Stomach (tissue), 4 donors: Measurements from ENCODE around the gene BMP7.

Source experiments
- CTCF ChIP-seq, 7 experiments: fragments of 450-650 bp in 4 of 7; fragments of 200-600 bp in 3 of 7; sonication (generic) in 3 of 7; IDR thresholded peaks; one replicate each; pipeline ENCODE4 v1.5.1; 2016 to 2019; ENCODE audit warnings: antibody characterized with exemption in 7 of 7, control low read depth in 2 of 7, mild to moderate bottlenecking in 1 of 7
- EP300 ChIP-seq: sonication (generic); formaldehyde crosslinking; IDR thresholded peaks from one replicate; pipeline ENCODE4 v1.6.1; 2017; ENCODE audit warnings: antibody characterized with exemption
- POLR2A ChIP-seq, 4 donors: fragments of 450-650 bp; IDR thresholded peaks; one replicate each; pipeline ENCODE4 v1.6.1; 2016; ENCODE audit warnings: antibody characterized with exemption in 4 of 4, control low read depth in 2 of 4, mild to moderate bottlenecking in 1 of 4, moderate library complexity in 1 of 4

DNA sequence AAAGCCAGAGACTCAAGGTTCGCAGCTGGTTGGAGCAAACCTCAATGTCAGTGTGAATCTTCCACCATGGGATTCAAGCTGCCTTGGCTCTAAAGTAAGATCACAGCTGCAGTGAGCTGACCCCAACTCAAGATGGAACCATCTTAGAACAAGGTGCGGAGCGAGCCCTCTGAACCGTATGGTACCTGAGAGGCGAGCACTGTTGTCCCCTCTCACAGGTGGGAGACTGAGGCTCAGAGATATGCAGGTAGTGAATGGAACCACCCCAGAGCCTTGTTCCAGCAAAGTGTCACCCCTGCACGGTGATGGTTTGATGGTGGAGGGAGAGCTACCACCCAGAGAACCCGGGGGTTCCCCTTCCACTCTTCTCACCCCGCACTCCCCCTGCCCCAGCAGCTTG lies 52.5 kb downstream of the BMP7 start:
- TF ChIP-seq CTCF (IDR thresholded peaks at IDR 0.05) (no peak), POLR2A (IDR thresholded peaks at IDR 0.05) (no peak), EP300 (no peak)
